ENCODE data around the gene BCL2L2.

Gene BCL2L2

DNA sequence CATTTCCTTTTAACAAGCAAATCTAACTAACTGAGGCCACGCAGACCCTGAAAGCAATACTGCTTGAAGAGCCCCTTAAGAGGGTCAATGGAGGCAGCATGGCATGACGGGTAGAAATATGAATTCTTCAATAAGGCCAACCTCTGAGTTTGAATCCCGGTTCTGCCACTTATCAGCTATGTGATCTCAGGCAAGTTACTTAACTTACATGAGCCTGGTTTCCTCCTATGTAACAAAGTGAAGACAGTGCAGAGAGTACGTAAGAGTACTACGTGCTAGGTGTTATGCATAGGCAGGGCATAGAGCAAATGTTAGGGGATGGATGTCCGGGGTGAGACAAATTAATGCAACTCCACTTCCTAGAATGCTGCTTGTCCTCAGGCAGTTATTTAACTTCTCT is 25.4 kb upstream of the BCL2L2 start:
- H4K20me1 ChIP-seq (ENCODE audit: control insufficient read depth, insufficient read depth, low read depth, low read length), result no peaks in the 10 kb centered on the region
- TF ChIP-seq, protein P1, sequence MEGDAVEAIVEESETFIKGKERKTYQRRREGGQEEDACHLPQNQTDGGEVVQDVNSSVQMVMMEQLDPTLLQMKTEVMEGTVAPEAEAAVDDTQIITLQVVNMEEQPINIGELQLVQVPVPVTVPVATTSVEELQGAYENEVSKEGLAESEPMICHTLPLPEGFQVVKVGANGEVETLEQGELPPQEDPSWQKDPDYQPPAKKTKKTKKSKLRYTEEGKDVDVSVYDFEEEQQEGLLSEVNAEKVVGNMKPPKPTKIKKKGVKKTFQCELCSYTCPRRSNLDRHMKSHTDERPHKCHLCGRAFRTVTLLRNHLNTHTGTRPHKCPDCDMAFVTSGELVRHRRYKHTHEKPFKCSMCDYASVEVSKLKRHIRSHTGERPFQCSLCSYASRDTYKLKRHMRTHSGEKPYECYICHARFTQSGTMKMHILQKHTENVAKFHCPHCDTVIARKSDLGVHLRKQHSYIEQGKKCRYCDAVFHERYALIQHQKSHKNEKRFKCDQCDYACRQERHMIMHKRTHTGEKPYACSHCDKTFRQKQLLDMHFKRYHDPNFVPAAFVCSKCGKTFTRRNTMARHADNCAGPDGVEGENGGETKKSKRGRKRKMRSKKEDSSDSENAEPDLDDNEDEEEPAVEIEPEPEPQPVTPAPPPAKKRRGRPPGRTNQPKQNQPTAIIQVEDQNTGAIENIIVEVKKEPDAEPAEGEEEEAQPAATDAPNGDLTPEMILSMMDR (IDR thresholded peaks at IDR 0.05; ENCODE audit: low read depth, low read length, poor library complexity, severe bottlenecking), result no peak
- no peak for TF ChIP-seq EZH2phosphoT487 (IDR thresholded peaks at IDR 0.05; ENCODE audit: borderline replicate concordance, low read length)
- H3K27ac ChIP-seq (ENCODE audit: low read depth, low read length), result no peak overlapping the region
- peaks cover 15% of the 10 kb centered on the region for H3K36me3 ChIP-seq (ENCODE audit: control insufficient read depth, low read length)
- H3K4me1 ChIP-seq (ENCODE audit: control insufficient read depth, low read length), result peaks cover 11% of the 10 kb centered on the region
- H3F3A ChIP-seq (ENCODE audit: control insufficient read depth, insufficient read depth), result no peaks in the 10 kb centered on the region
- H3K9me3 ChIP-seq (ENCODE audit: control insufficient read depth, insufficient read depth, low read length), result no peaks in the 10 kb centered on the region
- H3K79me2 ChIP-seq (ENCODE audit: control insufficient read depth, low read length), result peaks cover 21% of the 10 kb centered on the region
- H3K4me2 ChIP-seq (ENCODE audit: low read length), result no peak overlapping the region
- H3K9me2 ChIP-seq (replicated peaks; ENCODE audit: control insufficient read depth, low read length), result no peaks in the 10 kb centered on the region
- no peak overlapping the region for H3K4me3 ChIP-seq (ENCODE audit: low read length)
- H3K27me3 ChIP-seq (ENCODE audit: control insufficient read depth, low read length), result no peaks in the 10 kb centered on the region

DNA sequence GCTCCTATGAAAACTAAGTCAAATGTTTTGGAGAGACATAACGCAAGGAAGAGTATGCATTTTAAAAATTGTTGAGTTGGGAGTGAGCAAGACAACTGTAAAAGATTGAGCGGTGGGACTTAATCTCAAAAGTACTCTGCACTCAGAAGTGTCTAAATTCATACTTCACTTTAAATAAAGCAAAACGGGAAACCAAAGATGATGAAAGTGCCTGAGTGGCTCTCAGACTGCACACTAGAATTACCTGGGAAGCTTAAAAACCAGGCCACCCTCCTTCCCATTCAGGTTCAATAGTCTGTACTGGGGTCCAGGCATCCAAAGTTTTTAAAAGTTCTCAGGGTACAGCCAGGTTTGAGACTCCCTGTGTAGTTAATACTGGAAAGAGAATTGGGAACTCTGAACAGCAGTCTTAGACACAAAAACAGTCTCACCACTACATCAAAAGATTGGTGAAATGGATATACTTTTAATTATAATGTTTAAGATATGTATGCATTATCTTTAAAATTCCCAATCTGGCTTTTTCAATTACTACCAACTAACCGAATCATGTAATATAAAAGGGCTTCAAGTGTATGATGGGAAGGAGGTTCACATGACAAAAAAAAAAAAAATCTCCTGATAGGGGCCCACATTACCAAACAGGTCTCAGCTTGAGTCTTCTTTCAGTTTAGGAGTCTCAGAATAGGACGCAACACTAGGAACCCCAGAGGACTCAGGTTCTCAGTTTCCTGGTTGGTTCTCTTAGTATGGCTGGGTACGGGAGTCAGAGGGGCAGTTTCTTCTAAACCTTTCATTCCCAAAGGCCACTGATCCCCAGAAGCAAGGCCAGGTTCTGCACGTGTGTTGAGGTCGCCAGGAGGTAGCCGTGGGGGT is 21.7 kb upstream of the BCL2L2 start:
- Histone ChIP-seq H3K36me3 (ENCODE audit: control insufficient read depth, low read length) (peaks cover 15% of the 10 kb centered on the region), H3K9me3 (ENCODE audit: control insufficient read depth, insufficient read depth, low read length) (no peaks in the 10 kb centered on the region), H4K20me1 (ENCODE audit: control insufficient read depth, insufficient read depth, low read depth, low read length) (no peaks in the 10 kb centered on the region), H3F3A (ENCODE audit: control insufficient read depth, insufficient read depth) (no peaks in the 10 kb centered on the region), H3K4me1 (ENCODE audit: control insufficient read depth, low read length) (peaks cover 18% of the 10 kb centered on the region), H3K9me2 (replicated peaks; ENCODE audit: control insufficient read depth, low read length) (no peaks in the 10 kb centered on the region), H3K27me3 (ENCODE audit: control insufficient read depth, low read length) (peaks cover 9% of the 10 kb centered on the region), H3K79me2 (ENCODE audit: control insufficient read depth, low read length) (peaks cover 27% of the 10 kb centered on the region), H3K27ac (ENCODE audit: low read depth, low read length) (peak overlapping the region; percentile 23), H3K4me3 (ENCODE audit: low read length) (peak overlapping the region; percentile 91), H3K4me2 (ENCODE audit: low read length) (peak overlapping the region; percentile 81)
- no peak for TF ChIP-seq EZH2phosphoT487 (IDR thresholded peaks at IDR 0.05; ENCODE audit: borderline replicate concordance, low read length)
- TF ChIP-seq, protein P1 (IDR thresholded peaks at IDR 0.05; ENCODE audit: low read depth, low read length, poor library complexity, severe bottlenecking), result no peak

DNA sequence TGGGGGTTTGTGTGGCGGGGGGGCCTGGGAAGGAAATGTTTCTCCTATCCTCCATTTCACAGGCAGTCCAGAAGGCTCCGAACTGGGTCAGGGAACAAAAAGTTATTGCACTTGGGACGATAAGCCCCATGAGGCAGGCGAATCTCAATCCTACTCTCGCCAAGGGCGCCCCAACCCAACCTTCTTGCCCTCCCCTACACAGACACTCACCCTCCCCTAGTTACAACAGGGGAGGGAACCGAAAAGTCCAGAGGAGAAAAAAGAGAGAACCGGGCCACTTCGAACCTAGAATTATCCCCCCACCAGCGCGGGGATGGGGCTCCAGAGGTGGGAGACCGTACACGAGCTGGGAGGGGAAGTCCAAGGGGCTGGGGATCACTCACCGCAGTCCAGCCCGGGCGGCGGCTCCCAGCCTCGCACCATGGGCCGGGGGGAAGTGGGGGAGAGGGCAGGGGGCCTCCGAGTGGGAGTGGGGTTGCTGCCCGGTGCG is 21.1 kb upstream of the BCL2L2 start:
- Histone ChIP-seq H4K20me1 (ENCODE audit: control insufficient read depth, insufficient read depth, low read depth, low read length) (no peaks in the 10 kb centered on the region), H3K79me2 (ENCODE audit: control insufficient read depth, low read length) (peaks cover 27% of the 10 kb centered on the region), H3F3A (ENCODE audit: control insufficient read depth, insufficient read depth) (no peaks in the 10 kb centered on the region), H3K9me3 (ENCODE audit: control insufficient read depth, insufficient read depth, low read length) (no peaks in the 10 kb centered on the region), H3K9me2 (replicated peaks; ENCODE audit: control insufficient read depth, low read length) (no peaks in the 10 kb centered on the region), H3K27me3 (ENCODE audit: control insufficient read depth, low read length) (peaks cover 9% of the 10 kb centered on the region), H3K4me3 (ENCODE audit: low read length) (peak overlapping the region; percentile 91), H3K36me3 (ENCODE audit: control insufficient read depth, low read length) (peaks cover 15% of the 10 kb centered on the region), H3K4me2 (ENCODE audit: low read length) (peak overlapping the region; percentile 81), H3K27ac (ENCODE audit: low read depth, low read length) (peak overlapping the region; percentile 23), H3K4me1 (ENCODE audit: control insufficient read depth, low read length) (peaks cover 15% of the 10 kb centered on the region)
- TF ChIP-seq, protein P1 (IDR thresholded peaks at IDR 0.05; ENCODE audit: low read depth, low read length, poor library complexity, severe bottlenecking), result no peak
- TF ChIP-seq EZH2phosphoT487 (IDR thresholded peaks at IDR 0.05; ENCODE audit: borderline replicate concordance, low read length), result no peak
